HepG2 (cell line): Measurements from ENCODE around the gene TICAM2.

Experiments used
- BRD4 ChIP-seq: sonication (generic); formaldehyde crosslinking; IDR thresholded peaks from 2 replicates; pipeline ENCODE4 v1.4.0; 2020; ENCODE audit warnings: missing genetic modification reagents
- CTCF ChIP-seq: sonication (generic); formaldehyde crosslinking; IDR thresholded peaks from 2 replicates; pipeline ENCODE4 v1.5.0; 2020; ENCODE audit warnings: mild to moderate bottlenecking, missing genetic modification reagents, moderate library complexity
- HIVEP1 ChIP-seq: sonication (generic); formaldehyde crosslinking; IDR thresholded peaks from 2 replicates; pipeline ENCODE4 v1.4.0; 2020; ENCODE audit warnings: mild to moderate bottlenecking, missing genetic modification reagents
- NONO ChIP-seq, 2 experiments: fragments of 450-650 bp in 1 of 2; sonication (generic) in 1 of 2; formaldehyde crosslinking in 1 of 2; IDR thresholded peaks in 1 of 2; conservative IDR thresholded peaks in 1 of 2; 2 replicates each; pipeline versions ENCODE4 v1.6.1 to v1.8.0; 2017 to 2022; ENCODE audit warnings: mild to moderate bottlenecking in 1 of 2, missing genetic modification reagents in 1 of 2, moderate library complexity in 1 of 2
- REST ChIP-seq, 2 experiments: IDR thresholded peaks; 2 replicates each; pipeline ENCODE4 v1.6.1; 2011 to 2012; ENCODE audit warnings: low read length in 2 of 2, borderline replicate concordance in 1 of 2, low read depth in 1 of 2, mild to moderate bottlenecking in 1 of 2, moderate library complexity in 1 of 2
- SP2 ChIP-seq: sonication (generic); formaldehyde crosslinking; IDR thresholded peaks from 2 replicates; pipeline ENCODE4 v1.5.1; 2020; ENCODE audit warnings: mild to moderate bottlenecking, missing genetic modification reagents
- ZFP41 ChIP-seq: sonication (generic); formaldehyde crosslinking; IDR thresholded peaks from 2 replicates; pipeline ENCODE4 v1.4.0; 2020; ENCODE audit warnings: mild to moderate bottlenecking, missing genetic modification reagents, borderline replicate concordance
- ZFX ChIP-seq: sonication (generic); formaldehyde crosslinking; IDR thresholded peaks from 2 replicates; pipeline ENCODE4 v1.4.0; 2020; ENCODE audit warnings: mild to moderate bottlenecking, low read depth, missing genetic modification reagents, moderate library complexity
- ZNF577 ChIP-seq: sonication (generic); formaldehyde crosslinking; IDR thresholded peaks from 2 replicates; pipeline ENCODE4 v1.4.0; 2020; ENCODE audit warnings: mild to moderate bottlenecking, low read depth, missing genetic modification reagents, borderline replicate concordance
- TF ChIP-seq, protein P1 (sequence below): sonication (generic); formaldehyde crosslinking; IDR thresholded peaks from 2 replicates; pipeline ENCODE4 v1.4.0; 2020; ENCODE audit warnings: missing genetic modification reagents

GRCh38 chr5:115644046-115644445 lies 41.8 kb upstream of the TICAM2 start:
- TF ChIP-seq BRD4 (CRISPR knock-in tag) (no peak), NONO (IDR thresholded peaks at IDR 0.05) (no peak), NONO (CRISPR knock-in tag; conservative IDR thresholded peaks at IDR 0.05) (no peak), SP2 (no peak), HIVEP1 (no peak), REST (IDR thresholded peaks at IDR 0.05; ENCODE audit: borderline replicate concordance in 1 of 2, low read depth in 1 of 2, low read length in 2 of 2) (no peak), ZNF577 (CRISPR knock-in tag) (no peak), CTCF (CRISPR knock-in tag) (no peak), ZFP41 (CRISPR knock-in tag) (no peak), ZFX (CRISPR knock-in tag) (no peak)
- TF ChIP-seq, protein P1, sequence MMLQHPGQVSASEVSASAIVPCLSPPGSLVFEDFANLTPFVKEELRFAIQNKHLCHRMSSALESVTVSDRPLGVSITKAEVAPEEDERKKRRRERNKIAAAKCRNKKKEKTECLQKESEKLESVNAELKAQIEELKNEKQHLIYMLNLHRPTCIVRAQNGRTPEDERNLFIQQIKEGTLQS: no peak
